Neural cell (in vitro differentiated cells): ENCODE results near the gene ADARB1. TPM values are rescaled to one million over a fixed set of nuclear protein-coding genes. Genes with fewer than 3 reads are reported as not detected.
A peak's percentile ranks its signal among the peaks of the same experiment; 100 is the strongest.

ENCODE experiments used
- H2AFZ ChIP-seq: fragments of 200-600, 300-800 bp; sonication (generic), shearing (Covaris generic); 2 replicates; pipeline ENCODE4 v1.6.0; 2014; ENCODE audit warnings: low read depth, mild to moderate bottlenecking, antibody characterized with exemption, low read length, moderate library complexity
- H3F3A ChIP-seq: fragments of 200-600 bp; shearing (Covaris generic); 2 replicates; pipeline ENCODE4 v1.6.1; 2016; ENCODE audit warnings: mild to moderate bottlenecking, moderate library complexity, mixed read lengths, antibody characterized with exemption, low read length; ENCODE audit not compliant: insufficient read depth, poor library complexity, severe bottlenecking
- H3K27ac ChIP-seq: fragments of 200-600, 300-800 bp; sonication (generic), shearing (Covaris generic); 2 replicates; pipeline ENCODE4 v1.5.1; 2014; ENCODE audit warnings: mild to moderate bottlenecking, low read length, moderate library complexity
- H3K27me3 ChIP-seq: fragments of 300-800, 200-600 bp; sonication (generic), shearing (Covaris generic); 2 replicates; pipeline ENCODE4 v1.6.0; 2014; ENCODE audit warnings: mild to moderate bottlenecking, low read depth, low read length, moderate library complexity; ENCODE audit not compliant: insufficient read depth
- H3K36me3 ChIP-seq: fragments of 300-800, 200-600 bp; sonication (generic), shearing (Covaris generic); 2 replicates; pipeline ENCODE4 v1.5.1; 2014; ENCODE audit warnings: mild to moderate bottlenecking, antibody characterized with exemption, low read length, moderate library complexity; ENCODE audit not compliant: insufficient read depth
- H3K4me2 ChIP-seq: fragments of 300-800, 200-600 bp; sonication (generic), shearing (Covaris generic); 2 replicates; pipeline ENCODE4 v1.6.0; 2014; ENCODE audit warnings: mild to moderate bottlenecking, low read length
- H3K4me3 ChIP-seq: fragments of 300-800, 200-600 bp; sonication (generic), shearing (Covaris generic); 2 replicates; pipeline ENCODE4 v1.5.1; 2014; ENCODE audit warnings: mild to moderate bottlenecking, low read length, moderate library complexity
- H3K79me2 ChIP-seq: fragments of 200-600 bp; shearing (Covaris generic); replicated peaks from 2 replicates; pipeline ENCODE4 v1.6.0; 2014; ENCODE audit warnings: mild to moderate bottlenecking, low read length, moderate library complexity; ENCODE audit not compliant: insufficient read depth
- H3K9ac ChIP-seq: fragments of 300-800, 200-600 bp; sonication (generic), shearing (Covaris generic); 2 replicates; pipeline ENCODE4 v1.6.1; 2016; ENCODE audit warnings: mild to moderate bottlenecking, low read length, mixed read lengths
- H3K9me2 ChIP-seq: fragments of 200-600 bp; shearing (Covaris generic); 2 replicates; pipeline ENCODE4 v1.6.1; 2016; ENCODE audit warnings: mild to moderate bottlenecking, low read length, mixed read lengths; ENCODE audit not compliant: insufficient read depth
- H3K9me3 ChIP-seq: fragments of 200-600, 300-800 bp; sonication (generic), shearing (Covaris generic); 2 replicates; pipeline ENCODE4 v1.6.1; 2016; ENCODE audit warnings: mild to moderate bottlenecking, mixed run types, low read length, moderate library complexity, mixed read lengths
- H4K20me1 ChIP-seq: fragments of 200-600 bp; shearing (Covaris generic); 2 replicates; pipeline ENCODE4 v1.6.1; 2016; ENCODE audit warnings: mild to moderate bottlenecking, mixed run types; ENCODE audit not compliant: insufficient read depth
- EP300 ChIP-seq: fragments of 450-650 bp; conservative IDR thresholded peaks from 2 replicates; pipeline ENCODE4 v1.6.1; 2014; ENCODE audit warnings: antibody characterized with exemption, mild to moderate bottlenecking, moderate library complexity; ENCODE audit not compliant: poor library complexity, severe bottlenecking
- EZH2 ChIP-seq: fragments of 200-600, 300-800 bp; shearing (Covaris generic), sonication (generic); IDR thresholded peaks from 2 replicates; pipeline ENCODE4 v1.6.1; 2014; ENCODE audit warnings: antibody characterized with exemption, low read length, borderline replicate concordance, mild to moderate bottlenecking; ENCODE audit not compliant: insufficient read depth, poor library complexity, severe bottlenecking
- MXI1 ChIP-seq: fragments of 450-650 bp; conservative IDR thresholded peaks from 2 replicates; pipeline ENCODE4 v1.6.1; 2014; ENCODE audit warnings: antibody characterized with exemption, mild to moderate bottlenecking; ENCODE audit not compliant: poor library complexity, severe bottlenecking
- POLR2AphosphoS5 ChIP-seq: IDR thresholded peaks from 2 replicates; pipeline ENCODE4 v1.6.1; 2012
- RAD21 ChIP-seq: fragments of 450-650 bp; conservative IDR thresholded peaks from 2 replicates; pipeline ENCODE4 v1.6.1; 2014; ENCODE audit warnings: antibody characterized with exemption, mild to moderate bottlenecking, moderate library complexity
- SMC3 ChIP-seq: fragments of 450-650 bp; conservative IDR thresholded peaks from 2 replicates; pipeline ENCODE4 v1.6.1; 2014; ENCODE audit warnings: antibody characterized with exemption, mild to moderate bottlenecking, moderate library complexity; ENCODE audit not compliant: poor library complexity
- TAF1 ChIP-seq: IDR thresholded peaks from 2 replicates; pipeline ENCODE4 v1.6.1; 2012; ENCODE audit warnings: low read depth
- polyA plus RNA-seq: library from polyadenylated mRNA; depleted of rRNA; stranded (reverse); fragments of >200 nt; gene quantifications from 2 replicates; pipeline ENCODE4 v1.2.3, GENCODE V29; 2014
- TF ChIP-seq, protein P1 (sequence below): fragments of 450-650 bp; IDR thresholded peaks from 2 replicates; pipeline ENCODE4 v1.5.1; 2014; ENCODE audit warnings: antibody characterized with exemption, mild to moderate bottlenecking, moderate library complexity; ENCODE audit not compliant: poor library complexity, severe bottlenecking
- TF ChIP-seq, protein P2 (sequence below): IDR thresholded peaks from 2 replicates; pipeline ENCODE4 v1.6.1; 2012; ENCODE audit warnings: borderline replicate concordance

The ADARB1 gene
- polyA plus RNA-seq, 1 donor from 2014 or later: 8.9 TPM

DNA sequence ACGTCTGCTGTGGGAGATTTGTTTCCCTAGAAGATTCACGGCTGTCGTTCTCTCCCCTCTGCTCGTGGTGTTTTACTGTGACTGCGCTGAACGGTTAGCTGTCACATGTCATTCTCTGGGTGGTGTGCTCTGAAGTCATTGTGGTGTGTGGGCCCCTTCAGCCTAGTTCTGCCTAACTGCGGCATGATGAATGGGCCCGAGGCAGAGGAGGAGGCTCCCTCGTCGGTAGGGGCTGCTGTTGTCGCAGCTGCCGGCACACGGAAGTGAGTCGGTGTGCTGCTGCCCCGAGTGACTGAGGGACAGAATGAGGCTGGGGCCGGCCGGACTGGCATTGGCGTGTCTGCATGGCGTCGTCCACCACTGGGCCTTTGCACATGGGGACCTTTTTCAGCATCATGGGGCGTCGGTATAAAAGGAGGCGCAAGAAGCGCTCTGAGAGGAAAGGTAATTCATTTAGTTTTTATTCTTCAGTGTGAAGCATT, 77.9 kb downstream of the ADARB1 start:
- H3K36me3 ChIP-seq: no peaks in the 10 kb centered on the region
- H2AFZ ChIP-seq: no peak overlapping the region
- no peaks in the 10 kb centered on the region for H3K9me2 ChIP-seq
- H3K79me2 ChIP-seq: no peaks in the 10 kb centered on the region
- no peaks in the 10 kb centered on the region for H4K20me1 ChIP-seq
- no peaks in the 10 kb centered on the region for H3K27me3 ChIP-seq
- H3K9ac ChIP-seq: peak overlapping the region; percentile 1
- H3K4me3 ChIP-seq: peak overlapping the region; percentile 17
- no peaks in the 10 kb centered on the region for H3F3A ChIP-seq
- H3K27ac ChIP-seq: no peak overlapping the region
- H3K4me2 ChIP-seq: no peak overlapping the region
- no peak for TF ChIP-seq SMC3
- peak; percentile 37 for TF ChIP-seq RAD21
- TF ChIP-seq, protein P1, sequence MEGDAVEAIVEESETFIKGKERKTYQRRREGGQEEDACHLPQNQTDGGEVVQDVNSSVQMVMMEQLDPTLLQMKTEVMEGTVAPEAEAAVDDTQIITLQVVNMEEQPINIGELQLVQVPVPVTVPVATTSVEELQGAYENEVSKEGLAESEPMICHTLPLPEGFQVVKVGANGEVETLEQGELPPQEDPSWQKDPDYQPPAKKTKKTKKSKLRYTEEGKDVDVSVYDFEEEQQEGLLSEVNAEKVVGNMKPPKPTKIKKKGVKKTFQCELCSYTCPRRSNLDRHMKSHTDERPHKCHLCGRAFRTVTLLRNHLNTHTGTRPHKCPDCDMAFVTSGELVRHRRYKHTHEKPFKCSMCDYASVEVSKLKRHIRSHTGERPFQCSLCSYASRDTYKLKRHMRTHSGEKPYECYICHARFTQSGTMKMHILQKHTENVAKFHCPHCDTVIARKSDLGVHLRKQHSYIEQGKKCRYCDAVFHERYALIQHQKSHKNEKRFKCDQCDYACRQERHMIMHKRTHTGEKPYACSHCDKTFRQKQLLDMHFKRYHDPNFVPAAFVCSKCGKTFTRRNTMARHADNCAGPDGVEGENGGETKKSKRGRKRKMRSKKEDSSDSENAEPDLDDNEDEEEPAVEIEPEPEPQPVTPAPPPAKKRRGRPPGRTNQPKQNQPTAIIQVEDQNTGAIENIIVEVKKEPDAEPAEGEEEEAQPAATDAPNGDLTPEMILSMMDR: peak; percentile 53
- TF ChIP-seq POLR2AphosphoS5: peak; percentile 14
- no peak for TF ChIP-seq EZH2
- H3K9me3 ChIP-seq: no peaks in the 10 kb centered on the region

- H3K9me3 ChIP-seq: no peaks in the 10 kb centered on the region
- no peak overlapping the region for H3K9ac ChIP-seq
- H3K4me3 ChIP-seq: no peak overlapping the region
- no peaks in the 10 kb centered on the region for H3K9me2 ChIP-seq
- H3K36me3 ChIP-seq: no peaks in the 10 kb centered on the region
- H3K79me2 ChIP-seq: no peaks in the 10 kb centered on the region
- no peak overlapping the region for H3K27ac ChIP-seq
- H3K4me2 ChIP-seq: no peak overlapping the region
- no peaks in the 10 kb centered on the region for H3F3A ChIP-seq
- H4K20me1 ChIP-seq: no peaks in the 10 kb centered on the region
- H3K27me3 ChIP-seq: no peaks in the 10 kb centered on the region
- no peak for TF ChIP-seq MXI1
- TF ChIP-seq SMC3: no peak
- TF ChIP-seq, protein P2, sequence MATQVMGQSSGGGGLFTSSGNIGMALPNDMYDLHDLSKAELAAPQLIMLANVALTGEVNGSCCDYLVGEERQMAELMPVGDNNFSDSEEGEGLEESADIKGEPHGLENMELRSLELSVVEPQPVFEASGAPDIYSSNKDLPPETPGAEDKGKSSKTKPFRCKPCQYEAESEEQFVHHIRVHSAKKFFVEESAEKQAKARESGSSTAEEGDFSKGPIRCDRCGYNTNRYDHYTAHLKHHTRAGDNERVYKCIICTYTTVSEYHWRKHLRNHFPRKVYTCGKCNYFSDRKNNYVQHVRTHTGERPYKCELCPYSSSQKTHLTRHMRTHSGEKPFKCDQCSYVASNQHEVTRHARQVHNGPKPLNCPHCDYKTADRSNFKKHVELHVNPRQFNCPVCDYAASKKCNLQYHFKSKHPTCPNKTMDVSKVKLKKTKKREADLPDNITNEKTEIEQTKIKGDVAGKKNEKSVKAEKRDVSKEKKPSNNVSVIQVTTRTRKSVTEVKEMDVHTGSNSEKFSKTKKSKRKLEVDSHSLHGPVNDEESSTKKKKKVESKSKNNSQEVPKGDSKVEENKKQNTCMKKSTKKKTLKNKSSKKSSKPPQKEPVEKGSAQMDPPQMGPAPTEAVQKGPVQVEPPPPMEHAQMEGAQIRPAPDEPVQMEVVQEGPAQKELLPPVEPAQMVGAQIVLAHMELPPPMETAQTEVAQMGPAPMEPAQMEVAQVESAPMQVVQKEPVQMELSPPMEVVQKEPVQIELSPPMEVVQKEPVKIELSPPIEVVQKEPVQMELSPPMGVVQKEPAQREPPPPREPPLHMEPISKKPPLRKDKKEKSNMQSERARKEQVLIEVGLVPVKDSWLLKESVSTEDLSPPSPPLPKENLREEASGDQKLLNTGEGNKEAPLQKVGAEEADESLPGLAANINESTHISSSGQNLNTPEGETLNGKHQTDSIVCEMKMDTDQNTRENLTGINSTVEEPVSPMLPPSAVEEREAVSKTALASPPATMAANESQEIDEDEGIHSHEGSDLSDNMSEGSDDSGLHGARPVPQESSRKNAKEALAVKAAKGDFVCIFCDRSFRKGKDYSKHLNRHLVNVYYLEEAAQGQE: no peak
- no peak for TF ChIP-seq TAF1
- TF ChIP-seq, protein P1: no peak
- TF ChIP-seq EP300: no peak
- TF ChIP-seq RAD21: no peak
- no peak for TF ChIP-seq POLR2AphosphoS5
- TF ChIP-seq EZH2: no peak
- no peak overlapping the region for H2AFZ ChIP-seq
These were observed 79.3 kb downstream of the ADARB1 start for GRCh38 chr21:45153358-45154318.
